Omental fat pad (tissue), 4 donors: Measurements from ENCODE around the gene PECR. TPM values are rescaled to one million over a fixed set of nuclear protein-coding genes. Genes with fewer than 3 reads are reported as not detected.

ENCODE experiments used
- ATAC-seq: fragments of 150-250 bp; one replicate; pipeline ENCODE4 v1.9.1; 2016; ENCODE audit warnings: mild to moderate bottlenecking, moderate library complexity; ENCODE audit not compliant: low FRiP score
- DNase-seq: peaks from one replicate; pipeline ENCODE4 v3.0.0-alpha.2; 2019; ENCODE audit warnings: low spot score
- CTCF ChIP-seq, 3 donors: fragments of 450-650 bp; IDR thresholded peaks; one replicate each; pipeline ENCODE4 v1.5.1; 2016 to 2017; ENCODE audit warnings: antibody characterized with exemption in 3 of 3, mild to moderate bottlenecking in 3 of 3, moderate library complexity in 2 of 3
- total RNA-seq, 4 donors: library from RNA; depleted of rRNA; stranded (reverse); fragments of >200 nt; gene quantifications; one replicate each; pipeline ENCODE4 v1.1.0, GENCODE V29; 2016

PECR gene
- total RNA-seq, 4 donors from 2014 or later = 18.5 to 57.9 (median 24.2) TPM

GRCh38 chr2:216111122-216111521 is 29.5 kb upstream of the PECR start:
- DNase-seq (no peak), ATAC-seq (no peak)
- TF ChIP-seq CTCF (IDR thresholded peaks at IDR 0.05) = no peak

- no peak for ATAC-seq
- no peak for DNase-seq
These were observed 29.0 kb upstream of the PECR start for GRCh38 chr2:216110620-216111019.

GRCh38 chr2:216109962-216110614 is 28.5 kb upstream of the PECR start:
- DNase-seq (no peak), ATAC-seq (no peak)
- TF ChIP-seq CTCF (IDR thresholded peaks at IDR 0.05) = no peak

More at GRCh38 chr2:216110620-216111019, 29.0 kb upstream of the PECR start:
- no peak for TF ChIP-seq CTCF (IDR thresholded peaks at IDR 0.05)

GRCh38 chr2:216108967-216109921 is 27.6 kb upstream of the PECR start, which contains the start of gene XRCC5:
TSS of gene XRCC5 (plus strand) at chr2:216109348. CDS start at chr2:216109437, 89 bp downstream.
- DNase-seq (peak; percentile 86), ATAC-seq (peak; percentile 93)
- TF ChIP-seq CTCF (IDR thresholded peaks at IDR 0.05) = no peak

GRCh38 chr2:216108310-216108966 is 26.8 kb upstream of the PECR start:
- TF ChIP-seq CTCF (IDR thresholded peaks at IDR 0.05) = no peak
- no peak for DNase-seq
- no peak for ATAC-seq

GRCh38 chr2:216107760-216108159 is 26.2 kb upstream of the PECR start:
- DNase-seq (no peak), ATAC-seq (peak; percentile 47)
- no peak for TF ChIP-seq CTCF (IDR thresholded peaks at IDR 0.05)
